HG03457 (cell line): Measurements from ENCODE around the gene SCN5A.
"Not testable (repeated sequence)": the region's sequence is repeated elsewhere in the genome, so short reads cannot be mapped to it uniquely, and the experiment has no call there.

Experiments
- ATAC-seq: cut with Tn5 transposase; IDR thresholded peaks from one replicate; pipeline ENCODE4 v1.9.1; 2021; ENCODE audit warnings: moderate number of reproducible peaks; ENCODE audit not compliant: unreplicated experiment

The SCN5A gene

GRCh38 chr3:38579551-38580449 lies 69.7 kb downstream of the SCN5A start:
- ATAC-seq: no peak

GRCh38 chr3:38579141-38579540 lies 70.3 kb downstream of the SCN5A start:
- ATAC-seq: no peak

GRCh38 chr3:38578551-38578950 lies 70.9 kb downstream of the SCN5A start:
- ATAC-seq: no peak

- no peak for ATAC-seq
Measured at GRCh38 chr3:38578081-38578475, 71.4 kb downstream of the SCN5A start.

- no peak for ATAC-seq
Measured at GRCh38 chr3:38577371-38578080, 72.0 kb downstream of the SCN5A start.

GRCh38 chr3:38576526-38577370 lies 72.7 kb downstream of the SCN5A start:
- ATAC-seq: no peak

- no peak for ATAC-seq
Measured at GRCh38 chr3:38576131-38576525, 73.4 kb downstream of the SCN5A start.

- ATAC-seq: no peak
Measured at GRCh38 chr3:38575279-38575843, 74.1 kb downstream of the SCN5A start.

GRCh38 chr3:38574411-38575278 lies 74.8 kb downstream of the SCN5A start:
- ATAC-seq: no peak

GRCh38 chr3:38573556-38573955 lies 75.9 kb downstream of the SCN5A start:
- ATAC-seq: no peak

GRCh38 chr3:38573111-38573510 lies 76.4 kb downstream of the SCN5A start:
- ATAC-seq: no peak

GRCh38 chr3:38567498-38567897 lies 82.0 kb downstream of the SCN5A start:
- ATAC-seq: no peak

GRCh38 chr3:38566794-38567193 lies 82.7 kb downstream of the SCN5A start:
- not testable (repeated sequence) for ATAC-seq

- ATAC-seq: no peak
Measured at GRCh38 chr3:38566215-38566528, 83.3 kb downstream of the SCN5A start.

- no peak for ATAC-seq
Measured at GRCh38 chr3:38565339-38566214, 83.9 kb downstream of the SCN5A start.

GRCh38 chr3:38564631-38565338 lies 84.7 kb downstream of the SCN5A start:
- no peak for ATAC-seq

- no peak for ATAC-seq
Measured at GRCh38 chr3:38563886-38564270, 85.6 kb downstream of the SCN5A start.

GRCh38 chr3:38563070-38563885 lies 86.2 kb downstream of the SCN5A start:
- no peak for ATAC-seq
